Lower leg skin (tissue), 3 donors: ENCODE data around the gene PDZD2.

Experiments used
- POLR2A ChIP-seq, 2 donors: fragments of 450-650 bp; IDR thresholded peaks; one replicate each; pipeline ENCODE4 v1.6.1; 2016 to 2017; ENCODE audit warnings: antibody characterized with exemption in 2 of 2, mild to moderate bottlenecking in 1 of 2, moderate library complexity in 1 of 2
- TF ChIP-seq, protein P1 (sequence below), 3 donors: fragments of 450-650 bp; IDR thresholded peaks; one replicate each; pipeline ENCODE4 v1.5.1; 2016; ENCODE audit warnings: antibody characterized with exemption in 3 of 3, mild to moderate bottlenecking in 3 of 3, moderate library complexity in 2 of 3

DNA sequence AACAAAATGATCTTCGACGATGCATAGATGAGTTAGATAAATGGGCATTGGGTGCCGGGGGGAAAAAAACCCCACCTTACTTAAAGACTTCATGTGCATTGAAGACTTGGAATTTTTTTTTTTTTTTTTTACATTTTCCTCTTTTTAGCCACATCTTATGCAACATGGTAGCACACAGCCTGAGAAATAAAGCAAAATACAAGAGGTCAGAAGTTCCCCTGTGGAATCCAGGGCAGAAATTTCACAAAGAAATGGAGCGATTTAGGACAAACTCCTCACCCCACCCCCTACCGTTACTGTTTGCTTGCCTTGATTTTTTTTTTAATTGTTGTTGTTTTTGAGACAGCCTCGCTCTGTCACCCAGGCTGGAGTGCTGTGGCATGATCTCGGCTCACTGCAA lies 382.0 kb downstream of the PDZD2 start:
- TF ChIP-seq, protein P1, sequence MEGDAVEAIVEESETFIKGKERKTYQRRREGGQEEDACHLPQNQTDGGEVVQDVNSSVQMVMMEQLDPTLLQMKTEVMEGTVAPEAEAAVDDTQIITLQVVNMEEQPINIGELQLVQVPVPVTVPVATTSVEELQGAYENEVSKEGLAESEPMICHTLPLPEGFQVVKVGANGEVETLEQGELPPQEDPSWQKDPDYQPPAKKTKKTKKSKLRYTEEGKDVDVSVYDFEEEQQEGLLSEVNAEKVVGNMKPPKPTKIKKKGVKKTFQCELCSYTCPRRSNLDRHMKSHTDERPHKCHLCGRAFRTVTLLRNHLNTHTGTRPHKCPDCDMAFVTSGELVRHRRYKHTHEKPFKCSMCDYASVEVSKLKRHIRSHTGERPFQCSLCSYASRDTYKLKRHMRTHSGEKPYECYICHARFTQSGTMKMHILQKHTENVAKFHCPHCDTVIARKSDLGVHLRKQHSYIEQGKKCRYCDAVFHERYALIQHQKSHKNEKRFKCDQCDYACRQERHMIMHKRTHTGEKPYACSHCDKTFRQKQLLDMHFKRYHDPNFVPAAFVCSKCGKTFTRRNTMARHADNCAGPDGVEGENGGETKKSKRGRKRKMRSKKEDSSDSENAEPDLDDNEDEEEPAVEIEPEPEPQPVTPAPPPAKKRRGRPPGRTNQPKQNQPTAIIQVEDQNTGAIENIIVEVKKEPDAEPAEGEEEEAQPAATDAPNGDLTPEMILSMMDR (IDR thresholded peaks at IDR 0.05): no peak
- TF ChIP-seq POLR2A (IDR thresholded peaks at IDR 0.05): no peak
